A549 (cell line): ENCODE measurements around the gene MED12L. TPM values are rescaled to one million over a fixed set of nuclear protein-coding genes. Genes with fewer than 3 reads are reported as not detected.

Experiments
- ATAC-seq, 2 experiments: fragments of 200-7000 bp in 1 of 2; fragments of >200 bp in 1 of 2; cut with Nextera tagmentation in 1 of 2; cut with Tn5 transposase in 1 of 2; 3 replicates each; pipeline versions ENCODE4 v1.8.0 to v1.9.1; 2018 to 2020; ENCODE audit warnings: mild to moderate bottlenecking in 1 of 2, moderate library complexity in 1 of 2
- CTCF ChIA-PET: fragments of 300-600 bp; sonication (Branson Sonifier 250); formaldehyde crosslinking; extraction: SDS; loops from one replicate; lab custom pipeline; 2021; ENCODE audit warnings: antibody characterized with exemption, inconsistent platforms; lab: Yijun Ruan, JAX
- POLR2A ChIA-PET: fragments of 350-600 bp; formaldehyde crosslinking; extraction: SDS; loops from one replicate; lab custom pipeline; 2021; ENCODE audit warnings: antibody characterized with exemption, inconsistent platforms; lab: Yijun Ruan, JAX
- DNase-seq, 2 experiments: peaks; one replicate each; pipeline versions ENCODE4 v3.0.0 to v3.0.0-alpha.2; 2011 to 2016; ENCODE audit warnings: low read depth in 1 of 2, low spot score in 1 of 2
- FAIRE-seq: peaks from 2 replicates; lab custom pipeline; 2011; peaks lifted over from hg19 to GRCh38; lab: Jason Lieb, UNC
- H3K27ac ChIP-seq, 2 experiments: fragments of >200 bp; sonication (Bioruptor Twin); formaldehyde crosslinking; 3 replicates each; pipeline ENCODE4 v1.5.1; 2016 to 2017
- H3K4me1 ChIP-seq: fragments of >200 bp; sonication (Bioruptor Twin); formaldehyde crosslinking; 3 replicates; pipeline ENCODE4 v1.6.1; 2016
- H3K4me2 ChIP-seq: fragments of >200 bp; sonication (Bioruptor Twin); formaldehyde crosslinking; 3 replicates; pipeline ENCODE4 v1.6.1; 2016
- H3K4me3 ChIP-seq: fragments of >200 bp; sonication (Bioruptor Twin); formaldehyde crosslinking; 3 replicates; pipeline ENCODE4 v1.5.1; 2016
- H3K9me3 ChIP-seq: fragments of >200 bp; sonication (Bioruptor Twin); formaldehyde crosslinking; 3 replicates; pipeline ENCODE4 v1.6.1; 2016
- CEBPB ChIP-seq, 2 experiments: fragments of >200 bp in 1 of 2; sonication (Bioruptor Twin) in 1 of 2; formaldehyde crosslinking in 1 of 2; IDR thresholded peaks; 2 replicates each; pipeline ENCODE4 v1.6.1; 2012 to 2016
- EP300 ChIP-seq, 2 experiments: fragments of >200 bp; sonication (Bioruptor Twin); formaldehyde crosslinking; IDR thresholded peaks; 2 replicates in 1 of 2; 3 replicates in 1 of 2; pipeline ENCODE4 v1.6.1; 2016 to 2017
- ESRRA ChIP-seq: fragments of 150-350 bp; IDR thresholded peaks from 2 replicates; pipeline ENCODE4 v1.6.1; 2014; ENCODE audit warnings: mild to moderate bottlenecking, low read length, borderline replicate concordance
- HOXB5 ChIP-seq: fragments of 250-450 bp; sonication (Bioruptor Pico); IDR thresholded peaks from 2 replicates; pipeline ENCODE4 v1.5.0; 2020; ENCODE audit warnings: mild to moderate bottlenecking, moderate library complexity
- JUN ChIP-seq, 2 experiments: fragments of >200 bp; sonication (Bioruptor Twin); formaldehyde crosslinking; IDR thresholded peaks; 2 replicates in 1 of 2; 3 replicates in 1 of 2; pipeline ENCODE4 v1.6.1; 2016 to 2017
- JUNB ChIP-seq: fragments of >200 bp; sonication (Bioruptor Twin); formaldehyde crosslinking; IDR thresholded peaks from 2 replicates; pipeline ENCODE4 v1.6.1; 2016
- KDM5A ChIP-seq: fragments of 200-600 bp; sonication (generic); IDR thresholded peaks from 2 replicates; pipeline ENCODE4 v1.6.1; 2016; ENCODE audit warnings: antibody characterized with exemption, mild to moderate bottlenecking
- MYC ChIP-seq: IDR thresholded peaks from 2 replicates; pipeline ENCODE4 v1.6.1; 2012; ENCODE audit warnings: mild to moderate bottlenecking, inconsistent platforms, low read length, improper control_type of control experiment, borderline replicate concordance
- NFE2L2 ChIP-seq: fragments of 150-350 bp; conservative IDR thresholded peaks from 2 replicates; pipeline ENCODE4 v1.6.1; 2014; ENCODE audit warnings: low read length
- PHF8 ChIP-seq: fragments of 200-600 bp; sonication (generic); IDR thresholded peaks from 2 replicates; pipeline ENCODE4 v1.6.1; 2016; ENCODE audit warnings: low read depth, mild to moderate bottlenecking, antibody characterized with exemption, moderate library complexity, borderline replicate concordance
- POLR2A ChIP-seq: IDR thresholded peaks from 2 replicates; pipeline ENCODE4 v1.6.1; 2012; ENCODE audit warnings: mild to moderate bottlenecking, low read length
- RAD21 ChIP-seq, 2 experiments: fragments of >200 bp in 1 of 2; sonication (Bioruptor Twin) in 1 of 2; formaldehyde crosslinking in 1 of 2; IDR thresholded peaks in 1 of 2; conservative IDR thresholded peaks in 1 of 2; 2 replicates in 1 of 2; 3 replicates in 1 of 2; pipeline ENCODE4 v1.6.1; 2012 to 2018; ENCODE audit warnings: inconsistent platforms in 1 of 2
- RFX5 ChIP-seq: fragments of 450-650 bp; IDR thresholded peaks from 2 replicates; pipeline ENCODE4 v1.7.1; 2014; ENCODE audit warnings: antibody characterized with exemption, mild to moderate bottlenecking, moderate library complexity
- RNF2 ChIP-seq: fragments of 200-600 bp; sonication (generic); IDR thresholded peaks from 2 replicates; pipeline ENCODE4 v1.6.1; 2016; ENCODE audit warnings: low read depth, mild to moderate bottlenecking, antibody characterized with exemption, moderate library complexity, borderline replicate concordance
- SMC3 ChIP-seq: fragments of >200 bp; sonication (Bioruptor Twin); formaldehyde crosslinking; IDR thresholded peaks from 3 replicates; pipeline ENCODE4 v1.6.1; 2018; ENCODE audit warnings: inconsistent platforms
- TFCP2L1 ChIP-seq: fragments of 250-450 bp; sonication (Bioruptor Pico); IDR thresholded peaks from 2 replicates; pipeline ENCODE4 v1.5.0; 2021; ENCODE audit warnings: mild to moderate bottlenecking
- TP53 ChIP-seq: fragments of 250-450 bp; sonication (Bioruptor Pico); IDR thresholded peaks from 2 replicates; pipeline ENCODE4 v1.5.0; 2021; ENCODE audit warnings: mild to moderate bottlenecking, moderate library complexity
- WGBS: methylation state at CpG from one replicate; pipeline ENCODE4 v1.1.6; 2017; ENCODE audit errors: missing lambda C conversion rate; 5-methylcytosine and 5-hydroxymethylcytosine counted together
- polyA plus RNA-seq, 4 experiments: library from polyadenylated mRNA; depleted of rRNA in 3 of 4; stranded (reverse); fragments of >200 nt; fragmentation: RNase III in 1 of 4; extraction: RNeasy Plus Mini Kit Qiagen cat#74134 plus additional on column Dnase treatment in 1 of 4; gene quantifications; 2 replicates in 3 of 4; 3 replicates in 1 of 4; pipeline ENCODE4 v1.2.3, GENCODE V29; 2011 to 2017
- TF ChIP-seq, protein P1 (sequence below): fragments of 150-350 bp; IDR thresholded peaks from 2 replicates; pipeline ENCODE4 v1.6.1; 2014; ENCODE audit warnings: low read depth, mild to moderate bottlenecking, low read length
- TF ChIP-seq, protein P2 (sequence below): IDR thresholded peaks from 2 replicates; pipeline ENCODE4 v1.6.1; 2012
- TF ChIP-seq, protein P3 (sequence below): fragments of 450-650 bp; IDR thresholded peaks from 2 replicates; pipeline ENCODE4 v1.6.1; 2014; ENCODE audit warnings: antibody characterized with exemption
- TF ChIP-seq, protein P4 (sequence below): fragments of >200 bp; sonication (Bioruptor Twin); formaldehyde crosslinking; IDR thresholded peaks from 3 replicates; pipeline ENCODE4 v1.5.1; 2016

Gene MED12L
- polyA plus RNA-seq, 2 of the 4 experiments (the other 2 are of a cell fraction) = 0.32 to 0.63 TPM

GRCh38 chr3:151278230-151278629 lies 192.8 kb downstream of the MED12L start, which contains the start of gene P2RY14:
P2RY14 (minus strand) TSS chr3:151278542; CDS start chr3:151214316, 64,226 bp downstream.
- Histone ChIP-seq H3K4me2 (no peak within 1 kb of the TSS), H3K27ac (no peak within 1 kb of the TSS), H3K4me1 (no peaks in the 10 kb centered on the region), H3K9me3 (no peaks in the 10 kb centered on the region), H3K4me3 (no peak within 1 kb of the TSS)
- ChIA-PET POLR2A (no interaction called here), CTCF (interaction anchor here (0.7 to 9.3 kb wide), 8 partner anchors 9 to 109 kb away, joined by 3 to 161 read pairs (median 3); no protein-coding TSS in a partner anchor)
- no peak for ATAC-seq
- DNase-seq = no peak
- no peak for FAIRE-seq
- WGBS = 70% methylated on average over 4 of the region's 4 CpGs
- TF ChIP-seq, protein P1, sequence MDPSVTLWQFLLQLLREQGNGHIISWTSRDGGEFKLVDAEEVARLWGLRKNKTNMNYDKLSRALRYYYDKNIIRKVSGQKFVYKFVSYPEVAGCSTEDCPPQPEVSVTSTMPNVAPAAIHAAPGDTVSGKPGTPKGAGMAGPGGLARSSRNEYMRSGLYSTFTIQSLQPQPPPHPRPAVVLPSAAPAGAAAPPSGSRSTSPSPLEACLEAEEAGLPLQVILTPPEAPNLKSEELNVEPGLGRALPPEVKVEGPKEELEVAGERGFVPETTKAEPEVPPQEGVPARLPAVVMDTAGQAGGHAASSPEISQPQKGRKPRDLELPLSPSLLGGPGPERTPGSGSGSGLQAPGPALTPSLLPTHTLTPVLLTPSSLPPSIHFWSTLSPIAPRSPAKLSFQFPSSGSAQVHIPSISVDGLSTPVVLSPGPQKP = no peak
- TF ChIP-seq TFCP2L1 = no peak
- TF ChIP-seq JUN (IDR thresholded peaks at IDR 0.05) = no peak
- no peak for TF ChIP-seq POLR2A
- TF ChIP-seq HOXB5 = no peak
- TF ChIP-seq NFE2L2 = no peak
- TF ChIP-seq RNF2 = no peak
- no peak for TF ChIP-seq MYC

DNA sequence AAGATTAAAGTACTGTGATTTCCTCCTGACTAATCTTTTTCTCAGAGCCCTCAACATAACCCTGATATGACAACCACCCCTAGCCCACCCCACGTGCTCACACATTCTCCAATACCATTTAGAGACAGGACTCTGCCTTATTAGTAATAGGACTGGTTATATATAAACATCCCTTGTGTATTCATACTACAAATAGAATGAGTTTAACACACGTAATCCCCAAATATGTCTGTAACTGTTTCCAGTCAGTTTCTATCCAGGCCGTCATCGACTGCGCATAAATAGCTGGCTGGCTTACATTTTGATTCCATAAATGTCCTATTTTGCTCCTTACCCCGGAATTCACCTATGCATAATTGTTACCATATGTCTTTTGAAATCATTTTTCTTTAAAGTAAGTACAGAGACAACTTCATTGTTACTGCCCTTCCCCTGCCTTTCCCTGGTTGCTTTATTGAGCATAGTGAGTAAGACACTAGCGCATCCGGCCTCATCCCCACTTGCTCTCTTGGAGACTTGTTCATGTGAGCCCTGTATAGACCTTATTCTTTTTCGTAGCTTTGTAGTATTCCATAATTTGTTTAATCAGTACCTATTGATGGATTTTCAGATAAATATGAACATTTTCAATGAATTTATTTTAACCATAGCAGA lies 196.3 kb downstream of the MED12L start:
- no peaks in the 10 kb centered on the region for H3K9me3 ChIP-seq
- ChIA-PET POLR2A (interaction anchor here (0.7 kb wide), 1 partner anchor 497 kb away, joined by 3 read pairs; no protein-coding TSS in a partner anchor), CTCF (interaction anchor here (0.6 to 9.3 kb wide), 20 partner anchors 13 to 569 kb away, joined by 3 to 161 read pairs (median 5); no protein-coding TSS in a partner anchor)
- no peak overlapping the region for H3K4me3 ChIP-seq
- no peak for DNase-seq
- H3K4me2 ChIP-seq = no peak overlapping the region
- ATAC-seq = no peak
- 76% methylated on average over 9 of the region's 9 CpGs for WGBS
- TF ChIP-seq RAD21 (conservative IDR thresholded peaks at IDR 0.05 in 1 of 2, IDR thresholded peaks at IDR 0.05 in 1 of 2) = no peak
- no peak for TF ChIP-seq ESRRA
- no peak for TF ChIP-seq SMC3
- TF ChIP-seq KDM5A = no peak
- TF ChIP-seq TP53 = no peak
- TF ChIP-seq, protein P2, sequence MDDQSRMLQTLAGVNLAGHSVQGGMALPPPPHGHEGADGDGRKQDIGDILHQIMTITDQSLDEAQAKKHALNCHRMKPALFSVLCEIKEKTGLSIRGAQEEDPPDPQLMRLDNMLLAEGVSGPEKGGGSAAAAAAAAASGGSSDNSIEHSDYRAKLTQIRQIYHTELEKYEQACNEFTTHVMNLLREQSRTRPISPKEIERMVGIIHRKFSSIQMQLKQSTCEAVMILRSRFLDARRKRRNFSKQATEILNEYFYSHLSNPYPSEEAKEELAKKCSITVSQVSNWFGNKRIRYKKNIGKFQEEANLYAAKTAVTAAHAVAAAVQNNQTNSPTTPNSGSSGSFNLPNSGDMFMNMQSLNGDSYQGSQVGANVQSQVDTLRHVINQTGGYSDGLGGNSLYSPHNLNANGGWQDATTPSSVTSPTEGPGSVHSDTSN = no peak
- TF ChIP-seq, protein P3, sequence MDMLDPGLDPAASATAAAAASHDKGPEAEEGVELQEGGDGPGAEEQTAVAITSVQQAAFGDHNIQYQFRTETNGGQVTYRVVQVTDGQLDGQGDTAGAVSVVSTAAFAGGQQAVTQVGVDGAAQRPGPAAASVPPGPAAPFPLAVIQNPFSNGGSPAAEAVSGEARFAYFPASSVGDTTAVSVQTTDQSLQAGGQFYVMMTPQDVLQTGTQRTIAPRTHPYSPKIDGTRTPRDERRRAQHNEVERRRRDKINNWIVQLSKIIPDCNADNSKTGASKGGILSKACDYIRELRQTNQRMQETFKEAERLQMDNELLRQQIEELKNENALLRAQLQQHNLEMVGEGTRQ = no peak
- no peak for TF ChIP-seq PHF8
- TF ChIP-seq CEBPB (IDR thresholded peaks at IDR 0.05) = no peak
- TF ChIP-seq JUNB = no peak
- no peak for TF ChIP-seq TFCP2L1
- TF ChIP-seq JUN (IDR thresholded peaks at IDR 0.05) = no peak
- peaks cover 11% of the 10 kb centered on the region; the same call in 2 of the 3 replicates for H3K4me1 ChIP-seq
- H3K27ac ChIP-seq = no peak overlapping the region
- FAIRE-seq = no peak

GRCh38 chr3:151282921-151283320 lies 197.5 kb downstream of the MED12L start:
- no peak overlapping the region for H3K4me3 ChIP-seq
- no peak overlapping the region for H3K4me2 ChIP-seq
- H3K9me3 ChIP-seq = no peaks in the 10 kb centered on the region
- FAIRE-seq (no peak), DNase-seq (peak; percentile 60 to 63), ATAC-seq (peak; percentile 63 to 85; a peak in 3 of 6 replicates)
- TF ChIP-seq, protein P4, sequence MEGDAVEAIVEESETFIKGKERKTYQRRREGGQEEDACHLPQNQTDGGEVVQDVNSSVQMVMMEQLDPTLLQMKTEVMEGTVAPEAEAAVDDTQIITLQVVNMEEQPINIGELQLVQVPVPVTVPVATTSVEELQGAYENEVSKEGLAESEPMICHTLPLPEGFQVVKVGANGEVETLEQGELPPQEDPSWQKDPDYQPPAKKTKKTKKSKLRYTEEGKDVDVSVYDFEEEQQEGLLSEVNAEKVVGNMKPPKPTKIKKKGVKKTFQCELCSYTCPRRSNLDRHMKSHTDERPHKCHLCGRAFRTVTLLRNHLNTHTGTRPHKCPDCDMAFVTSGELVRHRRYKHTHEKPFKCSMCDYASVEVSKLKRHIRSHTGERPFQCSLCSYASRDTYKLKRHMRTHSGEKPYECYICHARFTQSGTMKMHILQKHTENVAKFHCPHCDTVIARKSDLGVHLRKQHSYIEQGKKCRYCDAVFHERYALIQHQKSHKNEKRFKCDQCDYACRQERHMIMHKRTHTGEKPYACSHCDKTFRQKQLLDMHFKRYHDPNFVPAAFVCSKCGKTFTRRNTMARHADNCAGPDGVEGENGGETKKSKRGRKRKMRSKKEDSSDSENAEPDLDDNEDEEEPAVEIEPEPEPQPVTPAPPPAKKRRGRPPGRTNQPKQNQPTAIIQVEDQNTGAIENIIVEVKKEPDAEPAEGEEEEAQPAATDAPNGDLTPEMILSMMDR = peak; percentile 85
- TF ChIP-seq EP300 (IDR thresholded peaks at IDR 0.05) (no peak), RAD21 (conservative IDR thresholded peaks at IDR 0.05 in 1 of 2, IDR thresholded peaks at IDR 0.05 in 1 of 2) (peak; percentile 88 to 89), SMC3 (peak; percentile 89), RFX5 (no peak)
- CTCF ChIA-PET = interaction anchor here (0.6 to 9.3 kb wide), 27 partner anchors 10 to 570 kb away, joined by 3 to 161 read pairs (median 5); no protein-coding TSS in a partner anchor
- peaks cover 11% of the 10 kb centered on the region; the same call in 2 of the 3 replicates for H3K4me1 ChIP-seq
- no peak overlapping the region for H3K27ac ChIP-seq
- POLR2A ChIA-PET = no interaction called here
- 2% methylated on average over 1 of the region's 1 CpG for WGBS
